Coronary artery (tissue), 2 donors: ENCODE data around the gene HDAC10.

Source experiments
- DNase-seq: peaks from one replicate; pipeline ENCODE4 v3.0.0-alpha.2; 2017; ENCODE audit warnings: low spot score
- H3K27ac ChIP-seq, 2 donors: fragments of 200-600 bp; sonication (generic); one replicate each; pipeline ENCODE4 v1.5.1; 2016 to 2019
- H3K4me3 ChIP-seq: fragments of 200-600 bp; sonication (generic); 2 replicates; pipeline ENCODE4 v1.5.1; 2016; ENCODE audit warnings: mild to moderate bottlenecking, moderate library complexity
- TF ChIP-seq, protein P1 (sequence below): fragments of 200-600 bp; sonication (generic); IDR thresholded peaks from one replicate; pipeline ENCODE4 v1.5.1; 2019; ENCODE audit warnings: antibody characterized with exemption

HDAC10 gene

GRCh38 chr22:50262973-50263617, 12.0 kb upstream of the HDAC10 start:
- TF ChIP-seq, protein P1, sequence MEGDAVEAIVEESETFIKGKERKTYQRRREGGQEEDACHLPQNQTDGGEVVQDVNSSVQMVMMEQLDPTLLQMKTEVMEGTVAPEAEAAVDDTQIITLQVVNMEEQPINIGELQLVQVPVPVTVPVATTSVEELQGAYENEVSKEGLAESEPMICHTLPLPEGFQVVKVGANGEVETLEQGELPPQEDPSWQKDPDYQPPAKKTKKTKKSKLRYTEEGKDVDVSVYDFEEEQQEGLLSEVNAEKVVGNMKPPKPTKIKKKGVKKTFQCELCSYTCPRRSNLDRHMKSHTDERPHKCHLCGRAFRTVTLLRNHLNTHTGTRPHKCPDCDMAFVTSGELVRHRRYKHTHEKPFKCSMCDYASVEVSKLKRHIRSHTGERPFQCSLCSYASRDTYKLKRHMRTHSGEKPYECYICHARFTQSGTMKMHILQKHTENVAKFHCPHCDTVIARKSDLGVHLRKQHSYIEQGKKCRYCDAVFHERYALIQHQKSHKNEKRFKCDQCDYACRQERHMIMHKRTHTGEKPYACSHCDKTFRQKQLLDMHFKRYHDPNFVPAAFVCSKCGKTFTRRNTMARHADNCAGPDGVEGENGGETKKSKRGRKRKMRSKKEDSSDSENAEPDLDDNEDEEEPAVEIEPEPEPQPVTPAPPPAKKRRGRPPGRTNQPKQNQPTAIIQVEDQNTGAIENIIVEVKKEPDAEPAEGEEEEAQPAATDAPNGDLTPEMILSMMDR: no peak
- no peak overlapping the region for H3K4me3 ChIP-seq
- DNase-seq: no peak
- no peak overlapping the region for H3K27ac ChIP-seq

GRCh38 chr22:50262460-50262911, 11.4 kb upstream of the HDAC10 start:
- TF ChIP-seq, protein P1: no peak
- Histone ChIP-seq H3K27ac (no peak overlapping the region), H3K4me3 (no peak overlapping the region)
- DNase-seq: no peak

- Histone ChIP-seq H3K27ac (peak within 1 kb of the TSS in 1 of 2 donors; percentile 46), H3K4me3 (peak within 1 kb of the TSS; percentile 70)
- no peak for DNase-seq
- TF ChIP-seq, protein P1: no peak
Measured at GRCh38 chr22:50261615-50262459, 10.8 kb upstream of the HDAC10 start, which contains the start of gene MAPK12. Gene MAPK12 (minus strand): TSS chr22:50261683. CDS start chr22:50261509, 174 bp downstream.

DNA sequence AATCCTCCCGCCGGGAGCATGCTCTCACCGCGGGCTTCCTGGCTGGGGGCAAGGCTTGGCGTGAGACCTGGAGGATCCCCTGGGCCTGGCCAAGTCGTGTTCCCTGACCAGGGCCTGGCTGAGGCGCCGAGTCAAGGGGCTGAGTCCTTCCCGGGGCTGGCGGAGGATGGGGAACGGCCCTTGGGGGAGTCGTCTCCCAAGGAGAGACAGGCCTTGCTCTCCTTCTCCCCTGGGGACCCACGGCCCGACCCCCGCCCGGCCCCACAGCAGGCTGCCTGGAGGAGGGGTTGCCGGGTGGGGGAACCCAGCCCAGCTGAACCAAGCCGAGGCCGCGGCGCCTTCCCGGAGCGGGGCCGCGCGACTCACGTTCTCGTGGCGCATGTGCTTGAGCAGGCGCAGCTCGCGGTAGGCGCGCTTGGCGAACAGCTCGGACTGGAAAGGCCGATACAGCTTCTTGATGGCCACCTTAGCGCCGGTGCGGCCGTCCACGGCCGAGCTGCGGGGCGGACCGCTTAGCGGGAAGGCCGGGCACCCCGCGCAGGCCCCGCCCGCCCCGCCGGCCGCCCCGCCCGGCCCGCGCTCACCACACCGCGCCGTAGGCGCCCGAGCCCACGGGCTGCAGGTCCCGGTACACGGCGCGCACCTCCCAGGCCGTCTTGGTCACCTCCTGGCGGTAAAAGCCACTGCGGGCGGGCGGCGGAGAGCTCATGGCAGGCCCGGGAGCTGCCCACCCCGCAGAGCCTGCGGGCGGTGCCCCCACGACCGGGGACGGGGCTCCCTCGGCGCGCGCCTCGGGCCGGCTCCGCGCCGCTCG, 9.9 kb upstream of the HDAC10 start:
- H3K27ac ChIP-seq: peak overlapping the region in 1 of 2 donors; percentile 46
- TF ChIP-seq, protein P1: no peak
- no peak for DNase-seq
- peak overlapping the region; percentile 70 for H3K4me3 ChIP-seq

GRCh38 chr22:50260434-50260800, 9.4 kb upstream of the HDAC10 start:
- Histone ChIP-seq H3K27ac (peak overlapping the region in 1 of 2 donors; percentile 46), H3K4me3 (peak overlapping the region; percentile 70)
- TF ChIP-seq, protein P1: no peak
- DNase-seq: no peak

GRCh38 chr22:50259302-50259701, 8.2 kb upstream of the HDAC10 start:
- H3K27ac ChIP-seq: no peak overlapping the region
- DNase-seq: no peak
- no peak overlapping the region for H3K4me3 ChIP-seq
- TF ChIP-seq, protein P1: no peak
